ENCODE data around the gene LAPTM4A.
"Not testable (repeated sequence)": the region's sequence is repeated elsewhere in the genome, so short reads cannot be mapped to it uniquely, and the experiment has no call there.

The LAPTM4A gene

DNA sequence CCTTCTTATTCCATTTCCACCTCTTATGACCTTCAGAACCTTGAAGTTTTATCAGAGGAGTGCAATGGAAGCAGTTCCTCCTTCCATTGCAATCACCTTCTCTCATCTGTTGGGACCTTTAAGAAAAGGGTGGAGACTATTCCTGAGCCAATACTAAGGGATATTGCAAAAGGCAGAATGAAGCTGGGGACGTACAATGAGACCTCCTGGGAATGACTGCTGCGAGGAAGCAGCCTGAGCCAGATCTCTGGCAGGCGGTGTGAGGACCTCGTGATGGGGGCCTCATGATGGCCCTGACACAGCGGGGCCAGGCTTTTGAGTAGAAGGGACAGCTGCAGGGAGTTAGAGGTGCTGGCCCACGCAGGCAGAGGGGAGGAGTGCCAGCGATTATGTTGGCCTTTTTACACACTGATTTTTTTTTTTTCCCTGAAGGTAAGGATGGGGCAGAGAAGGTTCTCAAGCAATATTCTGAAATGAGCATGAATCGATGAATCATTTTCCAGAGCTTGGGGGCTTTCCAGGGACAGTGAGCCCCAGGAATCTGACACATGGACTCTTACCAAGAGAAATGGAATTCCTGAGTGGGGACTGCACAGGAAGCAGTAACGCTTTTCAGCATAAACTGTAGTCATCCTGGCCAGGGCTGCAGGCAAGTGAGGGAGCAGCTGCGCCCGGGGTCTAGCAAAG lies 40.0 kb upstream of the LAPTM4A start:
- TF ChIP-seq TAF1 (IDR thresholded peaks at IDR 0.05; ENCODE audit: borderline replicate concordance, low read depth, low read length) (no peak), POLR2AphosphoS5 (IDR thresholded peaks at IDR 0.05; ENCODE audit: low read depth, low read length) (no peak), POLR2A (IDR thresholded peaks at IDR 0.05; ENCODE audit: low read depth, low read length) (no peak)
- DNase-seq (ENCODE audit: insufficient read length), result no peak
- no peak for FAIRE-seq

DNA sequence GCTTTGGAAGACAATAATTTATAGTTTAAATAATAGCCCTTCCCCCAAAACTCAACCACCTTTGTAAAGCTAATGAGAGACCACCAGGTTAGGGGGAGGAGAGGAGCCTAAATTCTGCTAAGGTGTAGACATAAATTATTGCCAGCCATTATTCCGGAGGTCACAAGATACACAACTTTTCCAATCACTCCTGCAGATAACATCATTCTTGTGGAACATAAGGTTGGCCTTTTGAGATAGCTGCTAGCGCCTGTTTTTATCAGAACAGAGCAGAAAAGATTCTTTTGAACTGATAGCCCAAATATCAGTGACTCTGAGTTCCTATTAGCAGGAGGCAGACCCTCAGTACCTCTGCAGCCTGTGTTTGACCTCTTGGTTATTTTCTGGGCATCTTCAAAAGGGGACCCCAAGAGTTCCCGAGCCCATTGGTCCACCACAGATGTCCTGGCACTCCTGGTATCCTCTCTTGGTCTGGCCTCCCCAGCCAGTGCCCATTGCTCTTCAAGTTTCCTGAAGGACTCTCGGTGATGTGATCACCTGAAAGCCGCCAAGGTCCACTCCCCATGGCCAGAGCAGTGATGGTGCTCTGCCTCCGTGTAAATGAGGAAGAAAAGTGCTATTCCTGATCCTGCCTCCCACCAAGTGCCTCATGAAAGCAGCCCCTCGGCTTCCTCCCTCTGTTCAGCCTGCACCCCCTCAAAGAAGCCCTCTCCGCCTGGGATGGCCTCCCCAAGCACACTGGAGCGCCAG lies 38.5 kb upstream of the LAPTM4A start:
- FAIRE-seq (no peak), DNase-seq (ENCODE audit: insufficient read length) (no peak)
- TF ChIP-seq POLR2A (IDR thresholded peaks at IDR 0.05; ENCODE audit: low read depth, low read length), result no peak
- TF ChIP-seq TAF1 (IDR thresholded peaks at IDR 0.05; ENCODE audit: borderline replicate concordance, low read depth, low read length), result no peak
- TF ChIP-seq POLR2AphosphoS5 (IDR thresholded peaks at IDR 0.05; ENCODE audit: low read depth, low read length), result no peak

DNA sequence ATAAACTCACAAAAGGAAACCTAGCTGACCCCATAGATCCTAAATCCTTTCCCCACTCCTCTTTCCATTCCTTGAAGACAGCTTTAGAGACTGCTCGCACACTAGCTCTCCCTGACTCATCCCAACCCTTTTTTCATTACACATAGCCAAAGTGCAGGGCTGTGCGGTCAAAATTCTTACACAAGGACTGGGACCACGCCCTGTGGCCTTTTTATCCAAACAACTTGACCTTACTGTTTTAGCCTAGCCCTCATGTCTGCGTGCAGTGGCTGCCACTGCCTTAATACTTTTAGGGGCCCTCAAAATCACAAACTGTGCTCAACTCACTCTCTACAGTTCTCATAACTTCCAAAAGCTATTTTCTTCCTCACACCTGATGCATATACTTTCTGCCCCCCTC lies 34.5 kb upstream of the LAPTM4A start:
- DNase-seq (ENCODE audit: insufficient read length); FAIRE-seq: not testable (repeated sequence)

DNA sequence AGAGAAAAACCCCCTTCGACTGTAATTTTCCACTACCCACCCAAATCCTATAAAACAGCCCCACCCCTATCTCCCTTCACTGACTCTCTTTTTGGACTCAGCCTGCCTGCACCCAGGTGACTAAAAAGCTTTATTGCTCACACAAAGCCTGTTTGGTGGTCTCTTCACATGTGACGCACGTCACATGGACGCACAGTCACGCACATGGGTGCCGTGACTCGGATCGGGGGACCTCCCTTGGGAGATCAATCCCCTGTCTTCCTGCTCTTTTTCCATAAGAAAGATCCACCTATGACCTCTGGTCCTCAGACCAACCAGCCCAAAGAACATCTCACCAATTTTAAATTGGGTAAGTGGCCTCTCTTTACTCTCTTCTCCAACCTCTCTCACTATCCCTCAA lies 31.4 kb upstream of the LAPTM4A start:
- DNase-seq (ENCODE audit: insufficient read length); FAIRE-seq: not testable (repeated sequence)

DNA sequence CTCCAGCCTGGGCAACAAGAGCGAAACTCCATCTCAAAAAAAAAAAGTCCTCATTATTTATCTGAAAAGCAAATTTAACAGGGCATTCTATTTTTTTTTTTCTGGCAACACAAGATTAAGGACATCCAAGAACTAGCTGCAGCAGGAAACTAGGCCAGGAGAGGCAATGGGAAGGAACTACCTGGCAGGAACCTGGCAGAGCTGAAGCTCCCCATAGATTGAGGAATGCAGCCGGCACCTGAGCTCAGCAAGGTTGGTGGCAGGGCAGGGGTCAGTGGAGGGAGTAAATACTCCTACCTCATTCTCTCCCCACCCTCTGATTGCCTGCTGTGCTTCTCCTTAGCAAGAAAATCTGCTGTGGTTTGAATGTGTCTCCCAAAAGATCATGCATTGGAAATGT lies 30.4 kb upstream of the LAPTM4A start:
- no peak for TF ChIP-seq POLR2A (IDR thresholded peaks at IDR 0.05; ENCODE audit: low read depth, low read length)
- no peak for TF ChIP-seq POLR2AphosphoS5 (IDR thresholded peaks at IDR 0.05; ENCODE audit: low read depth, low read length)
- FAIRE-seq (no peak), DNase-seq (ENCODE audit: insufficient read length) (no peak)

DNA sequence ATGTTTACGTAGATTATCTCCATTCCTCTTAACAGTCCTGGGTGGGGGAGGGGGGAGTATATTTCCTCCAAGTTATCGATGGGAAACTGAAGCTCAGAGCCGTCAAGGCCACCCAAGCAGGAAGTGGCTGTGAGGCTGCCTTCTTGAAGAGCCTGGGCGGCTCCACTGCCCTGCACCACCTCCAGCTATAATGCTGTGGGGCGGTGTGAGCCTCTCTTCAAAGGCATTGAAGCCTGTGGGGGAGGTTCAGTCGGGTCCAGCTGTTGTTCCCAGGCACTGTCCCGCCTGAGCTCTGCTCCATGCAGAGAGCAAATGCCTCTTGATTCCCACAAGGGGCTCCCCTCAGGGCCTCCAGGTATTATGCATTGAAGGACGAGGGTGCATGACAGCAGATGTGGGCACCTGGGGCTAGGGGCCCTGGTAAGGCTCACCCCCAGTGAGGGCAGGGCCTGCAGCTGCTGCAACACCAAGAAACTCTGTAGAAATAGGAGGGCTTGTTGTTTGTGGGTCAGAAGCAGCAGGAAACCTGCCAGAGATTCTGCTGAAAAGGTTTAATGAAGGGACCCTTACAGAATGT lies 29.5 kb upstream of the LAPTM4A start:
- FAIRE-seq (no peak), DNase-seq (ENCODE audit: insufficient read length) (no peak)
- TF ChIP-seq POLR2AphosphoS5 (IDR thresholded peaks at IDR 0.05; ENCODE audit: low read depth, low read length), result no peak
- TF ChIP-seq TAF1 (IDR thresholded peaks at IDR 0.05; ENCODE audit: borderline replicate concordance, low read depth, low read length), result no peak
- TF ChIP-seq POLR2A (IDR thresholded peaks at IDR 0.05; ENCODE audit: low read depth, low read length), result no peak

DNA sequence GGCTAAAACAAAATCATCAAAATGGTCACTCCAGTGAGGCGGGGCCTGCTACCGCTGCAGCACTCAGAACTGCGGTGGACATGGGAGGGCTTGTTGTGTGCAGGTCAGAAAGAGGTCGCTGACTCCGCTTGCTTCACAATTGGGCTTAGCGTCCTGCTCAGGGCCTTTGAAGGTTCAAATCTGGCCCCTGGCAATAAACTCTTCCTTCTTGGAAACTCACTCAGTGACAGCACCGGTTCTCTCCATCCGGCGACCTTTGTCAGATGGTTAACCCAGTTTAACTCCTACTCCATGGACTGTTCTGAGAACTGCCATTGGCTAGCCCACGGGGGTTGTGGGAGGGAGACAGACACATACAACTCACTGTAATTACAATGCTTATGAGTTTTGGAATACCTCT lies 29.0 kb upstream of the LAPTM4A start:
- TF ChIP-seq TAF1 (IDR thresholded peaks at IDR 0.05; ENCODE audit: borderline replicate concordance, low read depth, low read length), result no peak
- FAIRE-seq, result no peak
- DNase-seq (ENCODE audit: insufficient read length), result no peak

DNA sequence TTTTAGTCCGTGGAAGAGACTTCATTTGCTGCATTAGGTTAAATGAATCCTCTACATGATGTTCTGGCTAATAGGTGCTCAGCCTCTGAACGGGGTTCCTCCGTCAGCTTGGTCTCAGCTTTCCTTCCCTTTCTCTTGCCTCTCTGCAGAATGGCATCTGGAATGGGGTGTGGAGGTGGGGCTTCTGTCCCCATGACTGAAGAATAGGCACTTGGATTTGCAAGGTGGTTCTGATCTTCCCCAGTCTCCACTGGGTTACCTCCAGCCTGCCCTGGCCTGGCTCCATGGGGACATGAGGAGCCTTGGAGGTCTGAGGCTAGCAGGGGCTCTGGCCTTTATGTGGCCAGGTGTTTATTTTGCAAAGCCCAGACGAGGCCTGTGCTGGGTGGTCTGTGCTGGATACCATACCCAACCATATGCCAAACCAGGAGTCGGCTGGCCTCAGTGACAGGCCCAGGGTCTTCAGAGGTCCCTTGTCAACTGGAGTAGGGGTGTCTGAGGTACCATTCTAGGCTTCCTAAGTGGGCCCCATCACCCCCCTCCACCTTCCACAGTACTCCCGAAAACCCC lies 28.2 kb upstream of the LAPTM4A start:
- no peak for TF ChIP-seq TAF1 (IDR thresholded peaks at IDR 0.05; ENCODE audit: borderline replicate concordance, low read depth, low read length)
- TF ChIP-seq POLR2A (IDR thresholded peaks at IDR 0.05; ENCODE audit: low read depth, low read length), result no peak
- no peak for TF ChIP-seq POLR2AphosphoS5 (IDR thresholded peaks at IDR 0.05; ENCODE audit: low read depth, low read length)
- DNase-seq (ENCODE audit: insufficient read length), result no peak
- FAIRE-seq, result no peak

DNA sequence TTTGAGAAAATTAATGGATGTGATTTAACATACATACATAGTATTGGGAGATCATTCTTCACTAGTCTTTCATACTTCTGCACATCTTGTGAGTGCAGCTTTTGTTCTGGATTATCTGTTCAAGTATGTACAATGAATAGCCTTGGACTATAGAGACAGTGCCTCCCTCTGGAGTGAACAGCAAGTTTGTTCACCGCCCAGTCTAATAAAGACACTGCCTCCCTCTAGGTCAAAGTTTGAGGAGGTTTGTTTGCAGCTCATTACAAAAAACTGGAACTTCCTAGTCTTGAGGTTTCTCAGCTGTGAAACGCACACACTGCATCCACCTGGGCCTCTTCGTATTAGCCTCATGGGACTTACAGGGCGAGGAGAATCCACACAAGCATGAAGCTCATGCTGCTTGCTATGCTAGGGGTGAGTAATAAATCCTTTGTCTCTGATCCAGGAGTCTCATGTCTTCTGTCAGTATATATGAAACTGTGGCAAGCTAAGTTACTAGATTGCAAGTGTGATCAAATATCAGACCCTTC lies 26.0 kb upstream of the LAPTM4A start:
- FAIRE-seq (no peak), DNase-seq (ENCODE audit: insufficient read length) (no peak)
- TF ChIP-seq POLR2A (IDR thresholded peaks at IDR 0.05; ENCODE audit: low read depth, low read length), result no peak
- no peak for TF ChIP-seq TAF1 (IDR thresholded peaks at IDR 0.05; ENCODE audit: borderline replicate concordance, low read depth, low read length)
- no peak for TF ChIP-seq POLR2AphosphoS5 (IDR thresholded peaks at IDR 0.05; ENCODE audit: low read depth, low read length)

DNA sequence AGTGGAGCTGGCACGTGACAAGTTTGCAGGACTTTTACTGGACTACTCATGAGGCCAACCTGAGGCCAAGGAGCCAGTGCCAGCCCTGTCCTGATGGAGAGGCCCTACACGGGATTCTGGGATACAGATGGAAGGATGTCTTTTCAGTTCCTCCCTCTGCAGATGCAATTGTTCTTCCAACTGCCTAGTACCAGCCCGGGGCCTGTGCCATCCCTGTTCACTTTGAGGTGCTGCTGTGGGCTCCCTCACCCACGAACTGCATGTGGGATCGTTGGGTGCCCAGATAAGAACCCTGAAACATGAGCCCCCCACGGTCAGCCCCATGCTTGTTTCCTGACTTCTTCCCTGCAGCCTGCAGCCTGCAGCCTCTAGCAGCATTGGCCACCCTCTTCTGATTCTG lies 25.3 kb upstream of the LAPTM4A start:
- no peak for DNase-seq (ENCODE audit: insufficient read length)
- FAIRE-seq, result no peak
- TF ChIP-seq POLR2A (IDR thresholded peaks at IDR 0.05; ENCODE audit: low read depth, low read length) (no peak), TAF1 (IDR thresholded peaks at IDR 0.05; ENCODE audit: borderline replicate concordance, low read depth, low read length) (no peak), POLR2AphosphoS5 (IDR thresholded peaks at IDR 0.05; ENCODE audit: low read depth, low read length) (no peak)

DNA sequence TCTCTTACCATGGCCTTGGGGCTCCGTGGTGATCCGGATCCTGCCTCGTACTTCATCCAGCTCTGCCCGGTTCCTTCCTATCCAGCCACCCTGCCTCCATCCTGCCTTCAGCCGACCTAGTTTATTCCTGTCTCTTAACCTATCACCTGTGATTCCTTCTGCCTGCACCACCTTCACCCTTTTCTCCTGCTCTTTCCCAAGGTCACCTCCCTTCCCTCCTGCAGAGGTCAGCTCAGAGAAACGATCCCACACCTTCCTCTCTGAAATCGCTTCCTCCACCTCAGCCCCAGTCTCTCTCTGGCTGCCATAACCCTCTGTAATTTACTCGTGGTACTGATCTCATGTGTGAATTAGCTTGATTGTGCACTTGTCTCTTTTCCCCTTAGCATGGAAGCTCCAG lies 23.5 kb upstream of the LAPTM4A start:
- DNase-seq (ENCODE audit: insufficient read length), result no peak
- no peak for FAIRE-seq
- no peak for TF ChIP-seq TAF1 (IDR thresholded peaks at IDR 0.05; ENCODE audit: borderline replicate concordance, low read depth, low read length)
- no peak for TF ChIP-seq POLR2A (IDR thresholded peaks at IDR 0.05; ENCODE audit: low read depth, low read length)

DNA sequence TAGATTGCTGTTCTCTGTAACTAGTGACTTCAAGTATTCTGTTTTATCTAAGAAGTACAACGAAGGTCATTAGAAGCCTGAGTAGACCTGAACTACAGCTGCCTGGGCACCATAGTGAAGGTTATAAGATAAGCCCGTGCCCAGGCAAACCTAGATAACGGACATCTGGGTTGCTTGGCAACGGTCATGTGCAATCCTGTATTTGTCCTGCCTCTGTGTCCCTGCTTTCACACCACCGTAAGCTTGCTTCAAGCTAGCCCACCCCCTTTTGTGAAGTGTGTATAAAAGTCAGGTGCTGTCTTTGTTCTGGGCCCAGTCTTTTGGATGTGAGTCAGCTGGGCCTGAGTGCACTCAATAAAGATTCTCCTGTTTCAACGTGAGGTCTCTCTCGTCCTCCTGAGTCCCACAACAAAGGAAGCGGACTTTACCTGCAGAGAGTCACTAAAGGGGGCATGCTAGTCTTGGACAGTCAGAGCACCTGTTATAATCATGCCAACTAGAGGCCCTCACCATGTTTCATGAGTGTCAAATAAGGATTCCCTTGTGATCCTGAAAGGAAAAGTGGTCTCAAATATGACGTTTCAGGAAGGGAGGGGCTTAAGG lies 22.7 kb upstream of the LAPTM4A start:
- not testable (repeated sequence) for DNase-seq (ENCODE audit: insufficient read length); FAIRE-seq
